ENCODE measurements around the gene TCF4. TPM values are rescaled to one million over a fixed set of nuclear protein-coding genes. Genes with fewer than 3 reads are reported as not detected.

The TCF4 gene
- total and polyA plus RNA-seq, 2 donors (not counting 1 experiment from before 2014, with no cell fraction given) = 68.5 to 353 TPM

DNA sequence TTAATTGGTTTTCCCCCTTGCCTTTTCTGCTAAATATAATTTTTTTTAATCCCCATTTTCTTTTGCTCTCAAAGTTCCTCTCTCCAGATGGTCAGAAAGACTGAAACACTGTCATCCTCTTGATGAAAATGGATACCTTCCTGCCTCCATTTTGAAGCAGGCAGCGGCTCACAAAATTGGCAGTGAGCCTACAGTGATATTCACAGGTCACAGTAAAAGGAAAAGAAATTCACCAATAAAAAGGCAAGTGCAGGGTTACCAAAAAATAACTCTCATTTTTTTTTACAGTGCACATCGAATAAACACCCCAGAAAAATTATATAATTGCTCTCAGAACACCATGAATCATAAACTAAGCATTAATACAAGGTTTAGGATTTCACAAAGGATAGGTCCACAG lies 307.5 kb downstream of the TCF4 start:
- Histone ChIP-seq H3K79me2 (ENCODE audit: control insufficient read depth, insufficient read depth, low read length) (peaks cover 84% of the 10 kb centered on the region), H3K4me1 (ENCODE audit: control insufficient read depth in 2 of 2, insufficient read depth in 2 of 2, low read length in 2 of 2) (peaks cover 0 to 17% of the 10 kb centered on the region in 2 donors), H3K9me3 (ENCODE audit: control extremely low read depth in 1 of 3, control insufficient read depth in 2 of 3, insufficient read depth in 1 of 3, low read length in 2 of 3) (no peaks in the 10 kb centered on the region), H3K4me2 (replicated peaks; ENCODE audit: low read depth, low read length, poor library complexity, severe bottlenecking) (no peak overlapping the region), H2AFZ (ENCODE audit: insufficient read depth, low read depth, low read length, poor library complexity, severe bottlenecking) (no peak overlapping the region), H3K36me3 (replicated peaks in 1 of 2; ENCODE audit: control extremely low read depth in 1 of 2, control insufficient read depth in 1 of 2, extremely low read depth in 1 of 2, insufficient read depth in 2 of 2, low read length in 1 of 2) (peaks cover 4 to 36% of the 10 kb centered on the region in 2 experiments), H3K4me3 (ENCODE audit: control extremely low read depth in 1 of 5, extremely low read depth in 1 of 5, insufficient read depth in 1 of 5, low read depth in 2 of 5, low read length in 4 of 5) (no peak overlapping the region), H3K27me3 (replicated peaks in 1 of 4; ENCODE audit: control extremely low read depth in 1 of 4, control insufficient read depth in 3 of 4, insufficient read depth in 4 of 4, low read length in 3 of 4) (no peaks in the 10 kb centered on the region), H4K20me1 (ENCODE audit: control insufficient read depth, insufficient read depth, low read length, poor library complexity, severe bottlenecking) (peaks cover 9% of the 10 kb centered on the region), H3K27ac (ENCODE audit: low read length in 2 of 2) (peak overlapping the region in 1 of 2 donors; percentile 63), H3K9ac (ENCODE audit: low read length) (no peak overlapping the region)
- no peak overlapping the region for H3K4me3 Mint-ChIP-seq
- no CpG with 5 or more reads among the region's 2 CpGs for WGBS (ENCODE audit: insufficient coverage)
- no peak for TF ChIP-seq EZH2 (IDR thresholded peaks at IDR 0.05; ENCODE audit: borderline replicate concordance, insufficient read depth, low read depth, low read length, poor library complexity, severe bottlenecking)
- TF ChIP-seq, protein P1, sequence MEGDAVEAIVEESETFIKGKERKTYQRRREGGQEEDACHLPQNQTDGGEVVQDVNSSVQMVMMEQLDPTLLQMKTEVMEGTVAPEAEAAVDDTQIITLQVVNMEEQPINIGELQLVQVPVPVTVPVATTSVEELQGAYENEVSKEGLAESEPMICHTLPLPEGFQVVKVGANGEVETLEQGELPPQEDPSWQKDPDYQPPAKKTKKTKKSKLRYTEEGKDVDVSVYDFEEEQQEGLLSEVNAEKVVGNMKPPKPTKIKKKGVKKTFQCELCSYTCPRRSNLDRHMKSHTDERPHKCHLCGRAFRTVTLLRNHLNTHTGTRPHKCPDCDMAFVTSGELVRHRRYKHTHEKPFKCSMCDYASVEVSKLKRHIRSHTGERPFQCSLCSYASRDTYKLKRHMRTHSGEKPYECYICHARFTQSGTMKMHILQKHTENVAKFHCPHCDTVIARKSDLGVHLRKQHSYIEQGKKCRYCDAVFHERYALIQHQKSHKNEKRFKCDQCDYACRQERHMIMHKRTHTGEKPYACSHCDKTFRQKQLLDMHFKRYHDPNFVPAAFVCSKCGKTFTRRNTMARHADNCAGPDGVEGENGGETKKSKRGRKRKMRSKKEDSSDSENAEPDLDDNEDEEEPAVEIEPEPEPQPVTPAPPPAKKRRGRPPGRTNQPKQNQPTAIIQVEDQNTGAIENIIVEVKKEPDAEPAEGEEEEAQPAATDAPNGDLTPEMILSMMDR (IDR thresholded peaks at IDR 0.05) = no peak
- DNase-seq (no peak), ATAC-seq (ENCODE audit: low read depth) (no peak)
- H3K27me3 Mint-ChIP-seq = no peaks in the 10 kb centered on the region
- H3K4me1 Mint-ChIP-seq = peaks cover 61% of the 10 kb centered on the region
- no peaks in the 10 kb centered on the region for H3K9me3 Mint-ChIP-seq (ENCODE audit: insufficient read depth)
- ChIA-PET CTCF (no interaction called here), POLR2A (no interaction called here)
- peak overlapping the region; percentile 64 for H3K27ac Mint-ChIP-seq
- intact Hi-C loops (cut with micrococcal nuclease) = no loop called here

DNA sequence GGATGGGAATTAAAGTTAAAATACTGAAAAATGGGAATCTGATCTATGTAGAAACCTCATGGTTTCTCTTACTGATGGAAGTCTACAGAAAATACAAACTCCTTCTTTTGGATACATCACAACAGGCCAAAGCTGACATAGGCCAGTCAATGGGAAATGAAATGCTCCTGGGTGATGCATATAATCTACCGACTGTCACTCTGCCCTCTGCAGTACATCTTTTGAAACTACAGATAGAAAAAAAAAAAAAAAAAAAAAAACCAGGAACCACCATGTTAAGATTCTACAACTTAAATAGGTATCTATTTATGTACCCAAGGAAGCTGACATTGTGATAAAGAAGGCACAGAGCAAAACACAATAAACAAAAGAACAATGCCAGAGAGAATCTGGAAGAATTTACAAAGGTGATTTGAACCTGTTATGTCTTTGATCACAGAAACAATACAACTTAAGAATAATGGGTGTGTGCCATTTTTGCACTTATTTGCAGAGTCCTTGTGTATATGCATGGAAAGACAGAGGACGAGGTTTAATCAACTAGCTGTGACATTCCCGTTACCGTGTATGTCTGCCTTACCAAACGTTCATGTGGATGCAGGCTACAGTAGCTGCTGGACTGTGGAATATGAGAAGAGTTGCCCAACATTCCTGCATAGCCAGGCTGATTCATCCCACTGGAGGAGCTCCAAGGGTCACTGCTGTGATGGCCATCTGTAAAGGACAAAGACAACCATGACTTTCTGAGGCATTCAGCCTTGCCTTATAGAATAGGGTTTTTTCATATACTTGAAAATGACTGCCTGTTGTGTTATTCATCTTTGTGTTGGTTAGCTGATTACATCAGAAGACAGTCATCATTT lies 312.7 kb downstream of the TCF4 start:
- intact Hi-C loops (cut with micrococcal nuclease) = loop anchor here (1.0 kb wide), 1 partner anchor 41 kb away; no protein-coding TSS in a partner anchor
- H2AFZ ChIP-seq (ENCODE audit: insufficient read depth, low read depth, low read length, poor library complexity, severe bottlenecking) = no peak overlapping the region
- Mint-ChIP-seq H3K27me3 (no peaks in the 10 kb centered on the region), H3K27ac (peak overlapping the region; percentile 56), H3K9me3 (ENCODE audit: insufficient read depth) (no peaks in the 10 kb centered on the region), H3K4me1 (peaks cover 45% of the 10 kb centered on the region), H3K4me3 (no peak overlapping the region)
- WGBS (ENCODE audit: insufficient coverage) = 73% methylated on average over 2 of the region's 5 CpGs
- no peak for TF ChIP-seq EZH2 (IDR thresholded peaks at IDR 0.05; ENCODE audit: borderline replicate concordance, insufficient read depth, low read depth, low read length, poor library complexity, severe bottlenecking)
- TF ChIP-seq, protein P1 (IDR thresholded peaks at IDR 0.05) = peak; percentile 63
- no peaks in the 10 kb centered on the region for H4K20me1 ChIP-seq (ENCODE audit: control insufficient read depth, insufficient read depth, low read length, poor library complexity, severe bottlenecking)
- peak; percentile 53 for ATAC-seq (ENCODE audit: low read depth)
- H3K27me3 ChIP-seq (replicated peaks in 1 of 4; ENCODE audit: control extremely low read depth in 1 of 4, control insufficient read depth in 3 of 4, insufficient read depth in 4 of 4, low read length in 3 of 4) = no peaks in the 10 kb centered on the region
- ChIA-PET POLR2A (interaction anchor here (0.6 to 0.7 kb wide), 3 partner anchors 33 to 233 kb away, joined by 3 to 9 read pairs (median 5); no protein-coding TSS in a partner anchor), CTCF (interaction anchor here (0.7 to 4.6 kb wide), 12 partner anchors 9 to 431 kb away, joined by 3 to 67 read pairs (median 6); no protein-coding TSS in a partner anchor)
- H3K4me2 ChIP-seq (replicated peaks; ENCODE audit: low read depth, low read length, poor library complexity, severe bottlenecking) = no peak overlapping the region
- peaks cover 23 to 82% of the 10 kb centered on the region in 2 experiments for H3K36me3 ChIP-seq (replicated peaks in 1 of 2; ENCODE audit: control extremely low read depth in 1 of 2, control insufficient read depth in 1 of 2, extremely low read depth in 1 of 2, insufficient read depth in 2 of 2, low read length in 1 of 2)
- no peak overlapping the region for H3K9ac ChIP-seq (ENCODE audit: low read length)
- peaks cover 79% of the 10 kb centered on the region for H3K79me2 ChIP-seq (ENCODE audit: control insufficient read depth, insufficient read depth, low read length)
- DNase-seq = peak; percentile 52
- H3K4me1 ChIP-seq (ENCODE audit: control insufficient read depth in 2 of 2, insufficient read depth in 2 of 2, low read length in 2 of 2) = peaks cover 0 to 11% of the 10 kb centered on the region in 2 donors
- H3K27ac ChIP-seq (ENCODE audit: low read length in 2 of 2) = peak overlapping the region in 1 of 2 donors; percentile 70
- H3K9me3 ChIP-seq (ENCODE audit: control extremely low read depth in 1 of 3, control insufficient read depth in 2 of 3, insufficient read depth in 1 of 3, low read length in 2 of 3) = no peaks in the 10 kb centered on the region
- no peak overlapping the region for H3K4me3 ChIP-seq (ENCODE audit: control extremely low read depth in 1 of 5, extremely low read depth in 1 of 5, insufficient read depth in 1 of 5, low read depth in 2 of 5, low read length in 4 of 5)

All from B cell (primary cell).